GM12801 (cell line): ENCODE data around the gene LDHA.

ENCODE experiments used
- TF ChIP-seq, protein P1 (sequence below): IDR thresholded peaks from one replicate; pipeline ENCODE4 v1.5.1; 2011; ENCODE audit warnings: control low read depth; ENCODE audit not compliant: insufficient read length; ENCODE audit errors: extremely low read depth

The LDHA gene

DNA sequence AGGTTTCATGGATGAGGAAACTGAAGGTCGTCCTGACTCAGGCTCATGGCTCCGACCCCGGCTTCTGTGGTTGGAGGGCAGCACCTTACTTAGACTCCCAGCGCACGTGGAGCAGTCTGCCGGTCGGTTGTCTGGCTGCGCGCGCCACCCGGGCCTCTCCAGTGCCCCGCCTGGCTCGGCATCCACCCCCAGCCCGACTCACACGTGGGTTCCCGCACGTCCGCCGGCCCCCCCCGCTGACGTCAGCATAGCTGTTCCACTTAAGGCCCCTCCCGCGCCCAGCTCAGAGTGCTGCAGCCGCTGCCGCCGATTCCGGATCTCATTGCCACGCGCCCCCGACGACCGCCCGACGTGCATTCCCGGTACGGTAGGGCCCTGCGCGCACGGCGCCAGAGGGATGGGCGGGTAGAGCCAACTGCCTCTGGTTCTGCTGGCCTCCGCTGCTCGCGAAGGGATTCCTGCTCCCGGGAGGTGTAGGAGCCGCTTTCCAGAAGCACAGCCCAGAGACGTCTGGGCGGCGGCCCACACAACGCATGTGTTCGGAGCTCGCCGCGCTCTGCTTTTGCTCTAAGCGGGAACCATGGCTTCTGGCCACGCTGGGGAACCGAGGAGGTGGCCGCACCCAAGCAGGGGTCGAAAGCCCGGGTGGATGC lies at the start of gene LDHA:
Gene LDHA, plus strand, starts transcription at position 289 of the 653 bp plus-strand sequence. CDS start 2,280 bp downstream, outside the sequence.
- TF ChIP-seq, protein P1, sequence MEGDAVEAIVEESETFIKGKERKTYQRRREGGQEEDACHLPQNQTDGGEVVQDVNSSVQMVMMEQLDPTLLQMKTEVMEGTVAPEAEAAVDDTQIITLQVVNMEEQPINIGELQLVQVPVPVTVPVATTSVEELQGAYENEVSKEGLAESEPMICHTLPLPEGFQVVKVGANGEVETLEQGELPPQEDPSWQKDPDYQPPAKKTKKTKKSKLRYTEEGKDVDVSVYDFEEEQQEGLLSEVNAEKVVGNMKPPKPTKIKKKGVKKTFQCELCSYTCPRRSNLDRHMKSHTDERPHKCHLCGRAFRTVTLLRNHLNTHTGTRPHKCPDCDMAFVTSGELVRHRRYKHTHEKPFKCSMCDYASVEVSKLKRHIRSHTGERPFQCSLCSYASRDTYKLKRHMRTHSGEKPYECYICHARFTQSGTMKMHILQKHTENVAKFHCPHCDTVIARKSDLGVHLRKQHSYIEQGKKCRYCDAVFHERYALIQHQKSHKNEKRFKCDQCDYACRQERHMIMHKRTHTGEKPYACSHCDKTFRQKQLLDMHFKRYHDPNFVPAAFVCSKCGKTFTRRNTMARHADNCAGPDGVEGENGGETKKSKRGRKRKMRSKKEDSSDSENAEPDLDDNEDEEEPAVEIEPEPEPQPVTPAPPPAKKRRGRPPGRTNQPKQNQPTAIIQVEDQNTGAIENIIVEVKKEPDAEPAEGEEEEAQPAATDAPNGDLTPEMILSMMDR, result no peak

DNA sequence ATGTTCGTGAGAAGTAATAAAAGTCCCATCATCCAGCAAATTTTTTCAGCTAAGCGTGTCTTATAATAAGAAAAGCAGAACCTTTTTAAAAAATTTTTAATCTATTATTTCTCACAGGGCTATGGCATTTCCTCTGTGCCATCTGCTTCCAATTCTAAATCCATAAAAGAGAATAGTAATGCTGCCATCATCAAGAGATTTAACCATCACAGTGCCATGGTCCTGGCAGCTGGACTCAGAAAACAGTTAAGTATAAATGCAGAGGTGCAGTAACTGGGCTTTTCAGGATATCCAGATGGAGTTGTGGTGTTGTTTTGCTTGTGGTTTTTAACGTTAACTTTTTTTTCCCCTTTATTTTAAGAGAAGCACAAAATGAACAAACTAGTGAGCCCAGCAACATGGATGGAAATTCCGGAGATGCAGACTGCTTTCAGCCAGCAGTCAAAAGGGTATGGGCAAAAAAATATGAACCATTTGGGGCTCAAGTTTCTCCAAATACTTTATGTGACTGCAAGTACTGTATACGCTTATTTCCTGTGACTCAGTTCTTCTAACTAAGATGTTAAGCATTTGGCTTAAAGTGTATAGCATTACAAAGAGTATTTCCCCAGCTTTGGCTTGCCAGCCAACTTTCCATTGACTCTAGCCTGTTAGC lies 46.8 kb upstream of the LDHA start:
- TF ChIP-seq, protein P1, result no peak

DNA sequence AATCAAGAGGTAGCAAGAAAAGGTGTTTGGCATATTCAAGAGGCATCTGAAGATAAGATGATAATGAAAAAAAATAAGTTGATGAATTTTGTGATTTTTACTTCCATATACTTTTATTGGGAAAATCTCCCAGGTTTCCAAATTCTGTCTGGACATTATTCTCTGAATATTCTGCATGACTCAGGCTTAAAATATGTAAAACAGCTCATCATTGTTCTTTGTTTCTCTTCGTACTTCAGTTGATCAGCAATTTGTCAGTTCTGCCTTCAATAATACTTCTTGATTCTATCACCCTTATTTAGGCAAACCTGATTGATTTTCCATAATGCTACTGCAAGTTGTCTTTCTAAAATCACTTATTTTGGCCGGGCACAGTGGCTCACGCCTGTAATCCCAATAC lies 41.8 kb upstream of the LDHA start:
- TF ChIP-seq, protein P1, result no peak

- TF ChIP-seq, protein P1, result no peak
These were observed 35.7 kb upstream of the LDHA start for GRCh38 chr11:18358646-18359045.

- TF ChIP-seq, protein P1, result no peak
These were observed 33.2 kb upstream of the LDHA start for GRCh38 chr11:18361154-18361553.

DNA sequence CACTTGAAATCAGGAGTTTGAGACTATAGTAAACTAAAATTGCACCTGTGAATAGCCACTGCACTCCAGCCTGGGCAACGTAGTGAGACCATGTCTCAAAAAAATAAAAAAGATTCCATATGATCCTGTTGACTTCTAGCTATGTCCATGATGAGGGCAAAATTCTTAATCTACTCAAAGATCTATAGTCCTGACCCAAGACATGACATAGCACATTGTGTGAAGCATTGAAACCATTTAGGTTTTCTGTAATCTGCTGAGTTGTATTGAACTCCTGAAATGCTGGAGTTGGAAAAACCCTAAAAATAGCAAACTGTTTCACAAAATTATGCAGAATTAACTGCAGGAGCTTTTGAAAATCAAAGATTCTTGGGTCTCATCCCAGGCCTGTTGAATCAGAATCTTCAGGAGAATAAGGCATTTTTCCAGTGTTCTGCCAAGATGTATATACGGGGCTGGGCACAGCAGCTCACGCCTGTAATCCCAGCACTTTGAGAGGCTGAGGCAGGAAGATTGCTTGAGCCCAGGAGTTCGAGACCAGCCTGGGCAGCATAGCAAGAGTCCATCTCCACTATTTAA lies 29.8 kb upstream of the LDHA start:
- TF ChIP-seq, protein P1, result no peak

DNA sequence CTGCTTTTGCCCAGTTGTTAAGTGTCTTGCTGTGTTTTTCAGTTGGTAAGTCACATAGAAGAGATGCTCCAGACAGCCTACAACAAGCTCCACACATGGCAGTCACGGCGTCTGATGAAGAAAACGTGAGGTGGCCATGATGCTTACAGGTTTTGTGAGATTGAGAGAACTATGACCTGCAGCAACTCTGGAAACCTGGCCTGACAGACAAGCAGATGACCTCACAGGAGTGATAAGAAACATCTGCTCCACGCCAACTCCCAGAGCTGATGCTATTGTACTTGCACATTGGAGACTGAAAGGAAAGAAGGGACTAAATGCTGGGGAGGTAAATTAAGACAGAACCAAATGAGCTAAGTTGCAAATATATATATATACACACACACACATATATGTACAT lies 28.6 kb upstream of the LDHA start:
- TF ChIP-seq, protein P1, result no peak
